Measurements from ENCODE around the gene ZNF331. TPM values are rescaled to one million over a fixed set of nuclear protein-coding genes. Genes with fewer than 3 reads are reported as not detected.

Gene ZNF331
- total and polyA plus RNA-seq, 3 donors from 2014 or later, result 26.5 to 36.5 (median 31.4) TPM

DNA sequence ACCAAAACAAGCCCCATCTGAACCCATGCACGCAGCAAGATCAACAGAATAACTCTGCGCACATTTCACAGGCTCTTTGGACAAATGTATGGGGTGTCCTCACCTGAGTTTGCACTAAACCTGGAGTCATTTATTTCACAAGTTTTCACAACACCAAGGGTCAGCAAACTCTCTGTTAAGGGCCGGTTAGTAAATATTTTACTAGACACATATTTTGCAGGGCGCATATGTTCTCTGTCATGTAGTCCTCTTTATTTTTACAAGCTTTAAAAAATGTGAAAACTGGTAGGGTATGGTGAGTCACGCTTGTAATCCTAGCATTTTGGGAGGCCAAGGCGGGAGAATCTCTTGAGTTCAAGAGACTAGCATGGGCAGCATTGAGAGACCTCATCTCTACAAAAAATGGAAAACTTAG is 48.3 kb downstream of the ZNF331 start:
- no peaks in the 10 kb centered on the region for H3K4me1 ChIP-seq
- intact Hi-C loops (cut with DNase I; ENCODE audit: low total_unique reads), result no loop called here
- H3K4me3 ChIP-seq, result no peak overlapping the region
- no peak for DNase-seq
- H3K27me3 ChIP-seq, result no peaks in the 10 kb centered on the region
- H3K36me3 ChIP-seq (ENCODE audit: low read depth, missing control alignments), result no peaks in the 10 kb centered on the region
- 93 to 96% methylated on average over 6 of the region's 6 CpGs for WGBS, 2 donors
- no peak for TF ChIP-seq POLR2A (IDR thresholded peaks at IDR 0.05)
- TF ChIP-seq, protein P1, sequence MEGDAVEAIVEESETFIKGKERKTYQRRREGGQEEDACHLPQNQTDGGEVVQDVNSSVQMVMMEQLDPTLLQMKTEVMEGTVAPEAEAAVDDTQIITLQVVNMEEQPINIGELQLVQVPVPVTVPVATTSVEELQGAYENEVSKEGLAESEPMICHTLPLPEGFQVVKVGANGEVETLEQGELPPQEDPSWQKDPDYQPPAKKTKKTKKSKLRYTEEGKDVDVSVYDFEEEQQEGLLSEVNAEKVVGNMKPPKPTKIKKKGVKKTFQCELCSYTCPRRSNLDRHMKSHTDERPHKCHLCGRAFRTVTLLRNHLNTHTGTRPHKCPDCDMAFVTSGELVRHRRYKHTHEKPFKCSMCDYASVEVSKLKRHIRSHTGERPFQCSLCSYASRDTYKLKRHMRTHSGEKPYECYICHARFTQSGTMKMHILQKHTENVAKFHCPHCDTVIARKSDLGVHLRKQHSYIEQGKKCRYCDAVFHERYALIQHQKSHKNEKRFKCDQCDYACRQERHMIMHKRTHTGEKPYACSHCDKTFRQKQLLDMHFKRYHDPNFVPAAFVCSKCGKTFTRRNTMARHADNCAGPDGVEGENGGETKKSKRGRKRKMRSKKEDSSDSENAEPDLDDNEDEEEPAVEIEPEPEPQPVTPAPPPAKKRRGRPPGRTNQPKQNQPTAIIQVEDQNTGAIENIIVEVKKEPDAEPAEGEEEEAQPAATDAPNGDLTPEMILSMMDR (IDR thresholded peaks at IDR 0.05), result no peak
- no peak overlapping the region for H3K27ac ChIP-seq
- H3K9me3 ChIP-seq, result no peaks in the 10 kb centered on the region

DNA sequence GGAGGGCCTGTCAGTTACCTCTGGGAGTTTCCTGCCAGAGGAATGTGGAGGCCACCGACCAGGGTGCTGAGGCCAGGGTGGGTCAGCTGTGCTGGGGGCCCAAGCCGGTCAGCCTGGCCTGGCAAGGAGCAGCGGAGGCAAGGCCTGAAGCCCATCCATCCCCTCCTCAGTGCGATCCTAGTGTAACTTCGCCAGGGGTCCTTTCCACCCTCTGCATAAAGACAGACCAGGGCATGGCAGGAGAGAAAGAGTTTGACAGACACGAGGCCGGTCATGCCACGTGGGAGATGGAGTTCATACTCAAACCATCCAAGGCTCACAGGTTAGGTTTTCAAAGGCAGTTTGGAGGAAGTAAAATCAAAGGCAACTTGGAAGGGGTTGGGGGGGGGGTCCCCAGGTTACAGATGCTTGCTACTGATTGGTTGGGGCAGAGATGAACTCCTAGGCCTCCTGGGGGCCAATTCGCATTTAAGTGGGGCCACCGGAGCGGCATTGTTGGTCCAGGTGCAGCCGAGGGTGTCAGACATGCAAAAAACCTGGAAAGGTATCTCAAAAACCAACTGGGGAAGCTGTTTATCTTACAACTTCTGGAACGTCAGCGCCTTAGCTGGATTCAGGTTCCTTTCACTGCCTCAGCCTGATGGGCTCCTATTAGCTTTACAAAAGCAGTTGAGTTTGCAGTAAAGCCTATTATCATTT is 57.0 kb downstream of the ZNF331 start:
- H3K27ac ChIP-seq, result no peak overlapping the region
- no peaks in the 10 kb centered on the region for H3K4me1 ChIP-seq
- no peaks in the 10 kb centered on the region for H3K9me3 ChIP-seq
- no peak for TF ChIP-seq POLR2A (IDR thresholded peaks at IDR 0.05)
- TF ChIP-seq, protein P1 (IDR thresholded peaks at IDR 0.05), result no peak
- DNase-seq, result no peak
- 58 to 61% methylated on average over 10 to 14 of the region's 14 CpGs for WGBS, 2 donors
- no peaks in the 10 kb centered on the region for H3K36me3 ChIP-seq (ENCODE audit: low read depth, missing control alignments)
- H3K27me3 ChIP-seq, result no peaks in the 10 kb centered on the region
- no peak overlapping the region for H3K4me3 ChIP-seq
- intact Hi-C loops (cut with DNase I; ENCODE audit: low total_unique reads), result no loop called here

- Histone ChIP-seq H3K4me1 (no peaks in the 10 kb centered on the region), H3K36me3 (ENCODE audit: low read depth, missing control alignments) (no peaks in the 10 kb centered on the region), H3K27ac (no peak overlapping the region), H3K27me3 (no peaks in the 10 kb centered on the region), H3K9me3 (no peaks in the 10 kb centered on the region), H3K4me3 (no peak overlapping the region)
- WGBS, 2 donors, result 70 to 73% methylated on average over 9 of the region's 9 CpGs
- no peak for TF ChIP-seq POLR2A (IDR thresholded peaks at IDR 0.05)
- TF ChIP-seq, protein P1 (IDR thresholded peaks at IDR 0.05), result no peak
- no peak for DNase-seq
- intact Hi-C loops (cut with DNase I; ENCODE audit: low total_unique reads), result no loop called here
These were observed 57.5 kb downstream of the ZNF331 start for GRCh38 chr19:53595510-53595867.

DNA sequence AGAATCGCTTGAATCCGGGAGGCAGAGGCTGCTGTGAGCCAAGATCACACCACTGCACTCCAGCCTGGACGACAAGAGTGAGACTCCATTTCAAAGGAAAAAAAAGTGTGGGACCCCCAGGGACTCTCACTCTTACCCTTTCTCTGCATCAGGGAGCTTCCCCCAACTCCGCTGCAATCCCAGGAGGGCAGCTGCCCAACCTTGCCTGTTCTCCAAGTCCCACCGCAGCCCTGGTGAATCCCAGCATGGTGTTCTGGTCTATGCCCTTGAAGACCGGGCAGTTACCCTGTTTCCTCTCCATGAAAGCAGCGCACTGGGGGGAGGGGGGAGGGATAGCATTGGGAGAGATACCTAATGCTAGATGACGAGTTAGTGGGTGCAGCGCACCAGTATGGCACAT is 58.1 kb downstream of the ZNF331 start:
- DNase-seq, result no peak
- H3K4me3 ChIP-seq, result no peak overlapping the region
- no peaks in the 10 kb centered on the region for H3K27me3 ChIP-seq
- 69 to 73% methylated on average over 9 of the region's 9 CpGs for WGBS, 2 donors
- H3K27ac ChIP-seq, result no peak overlapping the region
- no peak for TF ChIP-seq POLR2A (IDR thresholded peaks at IDR 0.05)
- no peaks in the 10 kb centered on the region for H3K4me1 ChIP-seq
- intact Hi-C loops (cut with DNase I; ENCODE audit: low total_unique reads), result no loop called here
- no peaks in the 10 kb centered on the region for H3K36me3 ChIP-seq (ENCODE audit: low read depth, missing control alignments)
- no peaks in the 10 kb centered on the region for H3K9me3 ChIP-seq

DNA sequence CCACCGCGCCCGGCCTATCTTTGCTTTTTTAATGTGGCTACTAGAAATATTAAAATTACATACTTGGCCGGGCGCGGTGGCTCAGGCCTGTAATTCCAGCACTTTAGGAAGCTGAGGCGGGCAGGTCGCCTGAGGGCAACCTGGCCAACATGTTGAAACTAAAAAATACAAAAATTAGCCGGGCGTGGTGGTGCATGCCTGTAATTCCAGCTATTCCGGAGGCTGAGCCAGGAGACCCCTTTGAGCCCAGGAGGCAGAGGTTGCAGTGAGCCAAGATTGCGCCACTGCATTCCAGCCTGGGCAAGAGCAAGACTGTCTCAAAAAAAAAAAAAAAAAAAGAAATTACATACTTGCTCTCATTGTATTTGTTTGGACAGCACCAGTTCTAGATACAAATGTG is 59.1 kb downstream of the ZNF331 start:
- intact Hi-C loops (cut with DNase I; ENCODE audit: low total_unique reads), result no loop called here
- H3K4me1 ChIP-seq, result no peaks in the 10 kb centered on the region
- WGBS, 2 donors, result 95% methylated on average over 12 of the region's 12 CpGs
- H3K27me3 ChIP-seq, result no peaks in the 10 kb centered on the region
- no peak for DNase-seq
- H3K36me3 ChIP-seq (ENCODE audit: low read depth, missing control alignments), result no peaks in the 10 kb centered on the region
- TF ChIP-seq, protein P1 (IDR thresholded peaks at IDR 0.05), result no peak
- TF ChIP-seq POLR2A (IDR thresholded peaks at IDR 0.05), result no peak
- no peaks in the 10 kb centered on the region for H3K9me3 ChIP-seq
- H3K4me3 ChIP-seq, result no peak overlapping the region
- no peak overlapping the region for H3K27ac ChIP-seq
